C4-2B (cell line): ENCODE results near the gene MID1.

Experiments used
- H3K27ac ChIP-seq: fragments of 450-650 bp; 2 replicates; pipeline ENCODE4 v1.5.1; 2017
- ZFX ChIP-seq: fragments of 450-650 bp; IDR thresholded peaks from 2 replicates; pipeline ENCODE4 v1.6.1; 2017
- TF ChIP-seq, protein P1 (sequence below): fragments of 450-650 bp; conservative IDR thresholded peaks from 2 replicates; pipeline ENCODE4 v1.5.1; 2017; ENCODE audit warnings: mild to moderate bottlenecking

MID1 gene, protein sequence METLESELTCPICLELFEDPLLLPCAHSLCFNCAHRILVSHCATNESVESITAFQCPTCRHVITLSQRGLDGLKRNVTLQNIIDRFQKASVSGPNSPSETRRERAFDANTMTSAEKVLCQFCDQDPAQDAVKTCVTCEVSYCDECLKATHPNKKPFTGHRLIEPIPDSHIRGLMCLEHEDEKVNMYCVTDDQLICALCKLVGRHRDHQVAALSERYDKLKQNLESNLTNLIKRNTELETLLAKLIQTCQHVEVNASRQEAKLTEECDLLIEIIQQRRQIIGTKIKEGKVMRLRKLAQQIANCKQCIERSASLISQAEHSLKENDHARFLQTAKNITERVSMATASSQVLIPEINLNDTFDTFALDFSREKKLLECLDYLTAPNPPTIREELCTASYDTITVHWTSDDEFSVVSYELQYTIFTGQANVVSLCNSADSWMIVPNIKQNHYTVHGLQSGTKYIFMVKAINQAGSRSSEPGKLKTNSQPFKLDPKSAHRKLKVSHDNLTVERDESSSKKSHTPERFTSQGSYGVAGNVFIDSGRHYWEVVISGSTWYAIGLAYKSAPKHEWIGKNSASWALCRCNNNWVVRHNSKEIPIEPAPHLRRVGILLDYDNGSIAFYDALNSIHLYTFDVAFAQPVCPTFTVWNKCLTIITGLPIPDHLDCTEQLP

DNA sequence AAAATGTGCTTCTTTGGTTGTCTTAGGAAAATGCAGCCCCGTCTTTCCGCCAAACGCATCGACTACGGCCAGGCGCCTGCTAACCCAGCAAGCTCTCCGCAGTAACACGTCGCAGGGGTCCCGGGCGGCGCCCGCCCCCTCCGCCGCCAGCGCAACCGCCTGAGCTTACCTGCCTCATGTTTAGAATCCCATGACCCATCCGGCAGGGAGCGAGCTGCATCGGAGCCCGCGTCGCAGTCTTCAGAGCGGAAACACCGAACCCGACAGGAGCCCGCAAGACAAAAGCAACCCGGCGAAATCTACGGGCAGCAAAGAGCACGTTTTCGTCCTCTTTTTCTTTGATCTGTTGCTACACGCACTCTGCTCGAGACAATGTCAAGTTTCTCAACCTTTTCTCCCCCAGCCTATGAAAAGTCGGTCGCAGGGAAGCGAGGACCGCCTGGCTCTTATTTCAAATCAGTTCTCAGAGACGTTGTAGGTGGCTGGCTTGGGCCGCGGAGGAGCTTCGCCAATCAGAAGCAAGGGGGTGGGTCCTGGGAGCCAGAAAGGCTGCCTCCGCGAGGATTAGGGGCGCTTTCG is at the start of gene MID1:
MID1 (minus strand) TSS at position 465 of the 579 bp plus-strand sequence. CDS start 53,038 bp downstream, outside the sequence.
- TF ChIP-seq, protein P1, sequence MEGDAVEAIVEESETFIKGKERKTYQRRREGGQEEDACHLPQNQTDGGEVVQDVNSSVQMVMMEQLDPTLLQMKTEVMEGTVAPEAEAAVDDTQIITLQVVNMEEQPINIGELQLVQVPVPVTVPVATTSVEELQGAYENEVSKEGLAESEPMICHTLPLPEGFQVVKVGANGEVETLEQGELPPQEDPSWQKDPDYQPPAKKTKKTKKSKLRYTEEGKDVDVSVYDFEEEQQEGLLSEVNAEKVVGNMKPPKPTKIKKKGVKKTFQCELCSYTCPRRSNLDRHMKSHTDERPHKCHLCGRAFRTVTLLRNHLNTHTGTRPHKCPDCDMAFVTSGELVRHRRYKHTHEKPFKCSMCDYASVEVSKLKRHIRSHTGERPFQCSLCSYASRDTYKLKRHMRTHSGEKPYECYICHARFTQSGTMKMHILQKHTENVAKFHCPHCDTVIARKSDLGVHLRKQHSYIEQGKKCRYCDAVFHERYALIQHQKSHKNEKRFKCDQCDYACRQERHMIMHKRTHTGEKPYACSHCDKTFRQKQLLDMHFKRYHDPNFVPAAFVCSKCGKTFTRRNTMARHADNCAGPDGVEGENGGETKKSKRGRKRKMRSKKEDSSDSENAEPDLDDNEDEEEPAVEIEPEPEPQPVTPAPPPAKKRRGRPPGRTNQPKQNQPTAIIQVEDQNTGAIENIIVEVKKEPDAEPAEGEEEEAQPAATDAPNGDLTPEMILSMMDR = no peak
- no peak for TF ChIP-seq ZFX

DNA sequence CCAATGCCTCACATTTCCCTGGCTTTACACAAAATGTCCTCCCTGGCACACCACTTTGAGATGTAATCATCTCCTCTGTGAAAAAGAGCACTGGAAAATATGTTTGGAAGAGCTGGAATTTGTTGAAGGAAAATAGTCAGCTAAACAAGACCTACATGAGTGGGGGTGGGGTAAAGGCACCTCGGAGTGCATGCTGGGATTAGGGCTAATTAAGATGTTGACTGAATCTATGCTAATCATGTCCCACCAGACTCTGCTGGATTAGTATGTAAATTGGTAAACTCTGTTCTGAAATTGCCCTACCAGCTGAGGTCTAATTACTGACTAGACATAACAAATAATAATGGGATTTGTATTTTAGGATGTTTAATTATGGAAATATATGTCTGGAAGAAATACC is 46.8 kb upstream of the MID1 start:
- TF ChIP-seq ZFX = no peak
- TF ChIP-seq, protein P1 = no peak
- H3K27ac ChIP-seq = no peak overlapping the region

More for the DNA sequence above, at the start of gene MID1:
- H3K27ac ChIP-seq = peak within 1 kb of the TSS; percentile 9; the same call in 1 of the 2 replicates

DNA sequence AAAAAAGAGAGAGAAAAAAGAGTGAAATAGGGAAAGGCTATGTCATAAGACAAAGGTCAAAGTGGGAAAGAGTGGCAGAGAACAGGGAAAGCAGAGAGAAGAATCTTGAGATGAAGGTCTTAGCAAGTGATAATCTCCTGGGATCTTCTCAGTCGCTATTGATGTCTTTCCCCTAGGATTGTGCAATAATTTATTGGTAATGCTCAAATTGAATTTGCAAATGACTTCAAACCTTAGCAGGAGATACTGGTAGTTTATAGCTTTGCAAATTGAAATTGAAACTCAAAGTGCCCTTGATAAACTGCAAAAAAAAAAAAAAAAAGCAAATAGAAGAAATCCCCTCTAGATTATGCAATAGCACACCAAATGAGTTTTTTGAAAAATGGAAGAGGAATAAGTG is 45.7 kb upstream of the MID1 start:
- no peak for TF ChIP-seq ZFX
- TF ChIP-seq, protein P1 = no peak

DNA sequence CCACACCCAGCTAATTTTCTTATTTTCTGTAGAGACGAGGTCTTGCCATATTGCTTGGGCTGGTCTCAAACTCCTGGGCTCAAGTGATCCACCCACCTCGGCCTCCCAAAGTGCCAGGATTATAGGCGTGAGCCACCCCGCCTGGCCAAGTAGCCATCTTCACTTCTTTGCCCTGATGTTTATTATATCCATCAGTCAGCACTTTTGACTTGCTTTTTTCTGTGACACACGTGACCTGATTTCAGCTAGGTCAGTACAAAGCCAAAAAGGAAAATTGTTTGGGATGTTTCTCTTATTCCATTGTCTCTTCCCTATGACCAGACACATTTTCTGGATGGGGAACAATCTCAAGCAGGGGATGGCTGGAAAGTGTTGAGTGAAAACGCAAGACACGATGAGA is 45.3 kb upstream of the MID1 start:
- TF ChIP-seq, protein P1 = no peak
- TF ChIP-seq ZFX = no peak
- H3K27ac ChIP-seq = no peak overlapping the region

More for the DNA sequence above, 45.7 kb upstream of the MID1 start:
- H3K27ac ChIP-seq = no peak overlapping the region

DNA sequence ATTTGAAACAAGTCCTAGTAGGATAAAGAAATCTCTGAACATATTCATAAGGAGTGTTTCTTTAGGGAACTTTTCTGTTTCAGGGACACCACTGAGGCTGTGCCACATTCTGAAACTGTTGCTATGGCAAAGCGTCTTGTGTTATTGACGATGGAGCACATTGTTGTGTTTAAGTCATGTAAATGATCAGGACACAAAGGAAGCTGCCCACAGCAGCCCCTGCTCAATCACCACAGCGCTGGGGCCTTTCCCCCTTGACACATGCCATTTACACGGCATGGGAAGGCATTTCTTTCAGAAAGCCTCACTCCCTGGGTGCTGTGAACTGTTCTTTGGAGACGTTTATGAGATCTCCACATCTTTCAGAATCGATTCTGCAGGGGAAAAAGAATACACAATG is 39.8 kb upstream of the MID1 start:
- no peak overlapping the region for H3K27ac ChIP-seq
- TF ChIP-seq, protein P1 = no peak
- no peak for TF ChIP-seq ZFX

DNA sequence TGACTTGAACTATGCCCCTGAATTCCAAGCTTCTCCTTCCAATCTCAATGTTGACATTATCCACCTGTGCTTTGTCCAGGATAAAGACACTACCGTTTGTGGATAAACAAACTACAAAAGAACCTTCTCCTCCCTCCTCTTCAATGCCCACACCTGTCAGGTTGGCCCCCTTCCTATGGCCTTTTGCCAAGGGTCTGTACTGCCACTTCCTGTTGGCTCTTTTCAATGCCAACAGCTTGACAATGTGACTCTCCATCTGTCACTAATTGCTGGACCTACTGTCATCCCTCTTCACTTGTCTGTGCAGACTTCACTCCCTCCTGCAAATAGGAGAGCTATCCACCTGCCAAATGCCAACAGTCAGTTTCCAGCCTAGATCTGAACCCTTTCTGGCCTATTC is 35.8 kb upstream of the MID1 start:
- no peak for TF ChIP-seq ZFX
- TF ChIP-seq, protein P1 = no peak
- H3K27ac ChIP-seq = no peak overlapping the region

DNA sequence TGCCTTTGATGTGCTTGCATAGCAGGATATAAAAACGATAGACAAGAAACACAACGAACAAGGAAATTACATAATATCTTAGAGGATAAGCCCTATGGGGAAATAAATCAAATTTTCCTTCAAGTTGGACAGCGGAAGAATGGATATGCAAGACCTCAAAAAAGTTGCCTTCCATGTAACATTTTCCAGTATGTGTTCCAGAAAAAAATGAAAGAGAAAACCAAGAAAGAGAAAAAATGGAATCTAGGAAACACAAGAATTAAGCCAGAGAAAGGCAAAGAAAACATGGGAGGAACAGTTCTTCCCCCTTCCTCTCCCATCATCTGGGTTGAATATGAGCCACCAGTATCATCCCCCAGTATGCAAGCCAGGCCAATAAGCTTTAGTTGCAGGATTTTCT is 34.6 kb upstream of the MID1 start:
- TF ChIP-seq, protein P1 = no peak
- TF ChIP-seq ZFX = no peak
- no peak overlapping the region for H3K27ac ChIP-seq
